ENCODE measurements around the gene NPAS3.
A peak's percentile ranks its signal among the peaks of the same experiment; 100 is the strongest.

The NPAS3 gene

GRCh38 chr14:33728010-33728498, 789.4 kb downstream of the NPAS3 start:
- no peak for TF ChIP-seq CTCF (IDR thresholded peaks at IDR 0.05)
- TF ChIP-seq ZFX (IDR thresholded peaks at IDR 0.05; ENCODE audit: borderline replicate concordance) = no peak
- H3K27ac ChIP-seq = peak overlapping the region; percentile 19; the same call in 1 of the 2 replicates

DNA sequence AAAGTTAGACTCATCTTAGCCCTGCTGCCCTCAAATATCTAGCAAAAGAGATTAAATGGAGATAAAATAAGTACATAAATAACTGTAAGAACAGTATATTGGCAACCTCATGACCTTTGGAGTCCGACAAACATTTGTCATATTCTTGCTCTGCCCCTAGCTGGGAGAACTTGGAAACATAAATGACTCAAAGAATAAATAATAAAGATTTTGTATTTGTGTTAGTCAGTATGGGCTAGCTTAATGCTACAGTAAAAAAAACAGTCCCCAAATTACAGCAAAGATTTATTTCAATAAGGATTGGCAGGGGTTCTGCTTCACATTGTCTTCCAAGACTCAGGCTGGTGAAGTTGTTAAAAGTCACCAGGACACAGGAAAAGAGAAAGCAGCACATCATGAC, 791.5 kb downstream of the NPAS3 start:
- TF ChIP-seq ZFX (IDR thresholded peaks at IDR 0.05; ENCODE audit: borderline replicate concordance) (no peak), CTCF (IDR thresholded peaks at IDR 0.05) (no peak)
- H3K27ac ChIP-seq = no peak overlapping the region

- TF ChIP-seq ZFX (IDR thresholded peaks at IDR 0.05; ENCODE audit: borderline replicate concordance) = no peak
- TF ChIP-seq CTCF (IDR thresholded peaks at IDR 0.05) = no peak
- no peak overlapping the region for H3K27ac ChIP-seq
Measured at GRCh38 chr14:33732175-33732574, 793.5 kb downstream of the NPAS3 start.

- no peak overlapping the region for H3K27ac ChIP-seq
- TF ChIP-seq ZFX (IDR thresholded peaks at IDR 0.05; ENCODE audit: borderline replicate concordance) (no peak), CTCF (IDR thresholded peaks at IDR 0.05) (no peak)
Measured at GRCh38 chr14:33733310-33733709, 794.6 kb downstream of the NPAS3 start.

DNA sequence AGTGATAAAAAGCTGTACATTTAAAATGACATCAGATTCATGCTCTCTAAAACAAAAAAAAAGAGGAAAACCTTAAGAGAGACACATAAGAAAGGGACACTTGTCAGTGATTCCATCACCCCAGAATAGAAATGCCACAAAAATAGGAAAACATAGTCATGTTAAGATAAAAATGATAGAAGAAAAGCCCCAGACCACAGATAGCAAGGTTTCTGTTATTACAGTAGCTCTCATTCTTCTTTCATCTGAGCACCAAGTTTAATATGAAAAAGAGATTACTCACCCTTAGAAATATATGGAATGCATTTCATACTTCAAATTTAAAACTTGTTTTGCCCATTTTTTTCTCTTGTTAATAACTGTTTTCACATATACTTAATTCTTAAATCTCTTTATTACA, 795.0 kb downstream of the NPAS3 start:
- H3K27ac ChIP-seq = no peak overlapping the region
- TF ChIP-seq ZFX (IDR thresholded peaks at IDR 0.05; ENCODE audit: borderline replicate concordance) (no peak), CTCF (IDR thresholded peaks at IDR 0.05) (no peak)

DNA sequence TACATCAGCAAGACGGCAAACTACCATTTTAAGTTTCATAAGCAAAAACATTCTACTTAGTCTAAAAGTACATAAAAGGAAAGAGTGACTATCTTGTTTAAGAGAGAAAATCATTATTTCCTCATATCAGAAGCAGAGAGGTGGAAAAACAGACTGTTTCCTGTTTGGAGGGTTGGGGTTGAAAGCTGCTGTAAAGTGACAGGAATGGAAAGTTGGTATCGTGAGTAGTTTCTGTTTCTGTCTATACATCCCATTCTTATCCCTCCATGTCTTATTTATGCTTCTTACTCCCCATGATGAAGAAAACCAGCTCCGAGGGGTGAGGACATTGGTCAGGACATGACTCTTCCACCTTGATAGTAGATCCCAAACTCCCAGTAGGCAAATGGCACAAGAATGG, 795.7 kb downstream of the NPAS3 start:
- no peak for TF ChIP-seq CTCF (IDR thresholded peaks at IDR 0.05)
- TF ChIP-seq ZFX (IDR thresholded peaks at IDR 0.05; ENCODE audit: borderline replicate concordance) = no peak
- H3K27ac ChIP-seq = no peak overlapping the region

- H3K27ac ChIP-seq = no peak overlapping the region
- TF ChIP-seq ZFX (IDR thresholded peaks at IDR 0.05; ENCODE audit: borderline replicate concordance) = no peak
- TF ChIP-seq CTCF (IDR thresholded peaks at IDR 0.05) = no peak
Measured at GRCh38 chr14:33736299-33736825, 797.7 kb downstream of the NPAS3 start.

All from 22Rv1 (cell line).